GM19452 (cell line): ENCODE results near the gene DHCR7.

Experiments used
- ATAC-seq: cut with Tn5 transposase; IDR thresholded peaks from one replicate; pipeline ENCODE4 v1.9.1; 2021; ENCODE audit not compliant: unreplicated experiment

The DHCR7 gene

DNA sequence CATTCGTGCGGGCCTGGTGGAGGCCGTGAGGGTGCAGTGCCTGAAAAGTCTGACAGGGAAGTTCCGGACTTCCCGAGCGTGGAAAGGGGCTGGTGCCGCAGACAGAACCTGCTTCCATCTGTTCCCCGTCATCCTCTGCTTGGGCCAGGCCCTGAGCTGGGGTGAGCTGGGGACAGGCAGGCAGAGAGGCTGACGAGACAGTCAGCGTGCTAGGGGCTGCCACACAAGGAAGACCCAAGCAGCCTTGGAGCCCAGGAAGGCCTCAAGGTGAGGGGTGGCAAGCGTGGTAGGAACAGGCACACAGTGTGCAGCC lies 30.3 kb upstream of the DHCR7 start:
- ATAC-seq, result no peak

DNA sequence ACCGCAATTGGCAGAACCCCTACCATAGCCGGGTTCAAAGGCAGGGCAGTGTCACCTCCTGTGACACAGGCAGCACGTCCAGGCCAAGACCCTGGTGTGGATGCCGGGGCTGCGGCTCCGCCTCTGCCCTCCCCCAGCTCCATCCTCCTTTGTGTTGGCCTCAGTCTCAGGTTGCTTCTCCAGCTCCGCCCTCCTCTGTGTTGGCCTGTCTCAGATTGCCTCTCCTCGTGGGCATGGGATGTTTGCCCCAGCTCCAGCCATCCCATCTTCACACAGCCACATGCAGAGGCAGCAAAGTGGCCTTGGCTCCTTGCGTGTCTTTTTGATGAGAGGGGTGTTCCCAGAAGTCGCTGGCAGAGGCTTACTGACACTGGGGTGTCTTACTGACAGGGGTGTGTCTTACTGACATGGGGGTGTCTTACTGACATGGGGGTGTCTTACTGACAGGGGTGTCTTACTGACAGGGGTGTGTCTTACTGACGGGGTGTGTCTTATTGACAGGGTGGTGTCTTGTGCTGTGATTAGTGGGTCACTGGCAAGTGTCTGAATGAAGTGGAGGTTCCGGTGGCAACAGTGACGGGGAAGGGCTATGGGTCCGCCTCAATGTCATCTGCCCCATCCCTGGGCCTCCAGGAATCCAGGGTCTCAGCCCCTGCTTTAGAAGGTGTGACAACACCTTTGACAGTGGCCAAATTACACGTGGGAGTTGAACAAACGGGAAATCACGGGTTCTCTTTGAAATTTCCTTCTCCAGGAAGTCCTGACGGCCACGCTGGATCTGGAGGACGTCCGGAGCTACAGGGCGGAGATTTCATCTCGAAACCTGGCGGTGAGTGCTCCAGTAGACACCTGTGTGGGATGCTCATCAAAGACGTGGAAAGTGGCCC lies 29.7 kb upstream of the DHCR7 start:
- ATAC-seq, result no peak

DNA sequence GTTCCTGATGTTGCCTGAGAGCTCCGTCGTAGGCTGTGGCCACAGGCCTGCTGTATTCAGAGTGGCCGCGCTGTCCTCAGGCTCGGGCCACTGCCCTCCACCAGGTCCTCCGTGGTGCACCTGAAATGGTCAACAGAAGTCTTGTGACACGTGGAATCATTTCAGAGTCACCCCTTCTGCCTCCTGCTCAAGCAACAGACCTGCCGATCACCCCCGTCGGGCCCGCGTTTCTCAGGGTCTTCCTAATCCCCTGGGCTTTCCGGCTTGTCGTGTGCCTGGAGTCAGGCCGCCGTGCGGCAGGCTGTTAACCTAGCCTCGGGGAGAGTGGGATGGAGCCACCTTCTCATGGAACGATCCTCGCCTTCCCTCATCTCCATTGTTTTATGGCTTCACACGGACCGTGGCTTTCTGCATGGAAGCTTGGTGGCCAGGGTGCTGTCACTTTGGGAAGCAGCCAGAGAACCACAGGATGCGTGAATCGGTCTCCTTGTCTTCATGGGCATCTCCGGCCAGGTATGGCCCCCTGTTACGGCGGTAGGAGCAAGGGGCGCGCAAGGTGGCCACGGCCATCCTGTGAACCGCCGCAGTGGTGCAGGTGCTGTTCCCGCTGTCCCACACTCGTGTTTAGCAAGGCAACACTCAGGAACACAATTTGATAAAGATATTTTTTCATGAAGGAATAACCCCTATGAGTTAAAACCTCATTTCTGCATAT lies 28.9 kb upstream of the DHCR7 start:
- no peak for ATAC-seq

DNA sequence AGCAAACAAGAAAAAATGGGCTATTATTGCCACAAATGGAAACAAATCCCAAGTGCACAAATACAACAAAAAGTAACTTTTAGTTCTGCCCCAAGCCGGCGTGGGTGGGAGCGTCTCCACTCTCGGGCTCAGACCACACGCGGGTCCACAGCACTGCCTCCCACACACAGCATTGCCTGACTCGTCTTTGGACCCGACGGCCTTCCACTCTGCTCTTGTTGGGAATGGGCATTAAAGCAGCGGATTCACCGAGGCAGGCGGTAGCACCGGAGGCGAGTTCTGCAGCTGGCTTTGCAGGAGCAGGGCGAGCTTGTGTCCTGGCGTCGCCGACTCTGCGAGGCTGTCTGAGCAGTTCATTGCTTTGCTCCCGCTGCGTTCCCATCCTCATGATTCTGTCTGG lies 27.8 kb upstream of the DHCR7 start:
- no peak for ATAC-seq

DNA sequence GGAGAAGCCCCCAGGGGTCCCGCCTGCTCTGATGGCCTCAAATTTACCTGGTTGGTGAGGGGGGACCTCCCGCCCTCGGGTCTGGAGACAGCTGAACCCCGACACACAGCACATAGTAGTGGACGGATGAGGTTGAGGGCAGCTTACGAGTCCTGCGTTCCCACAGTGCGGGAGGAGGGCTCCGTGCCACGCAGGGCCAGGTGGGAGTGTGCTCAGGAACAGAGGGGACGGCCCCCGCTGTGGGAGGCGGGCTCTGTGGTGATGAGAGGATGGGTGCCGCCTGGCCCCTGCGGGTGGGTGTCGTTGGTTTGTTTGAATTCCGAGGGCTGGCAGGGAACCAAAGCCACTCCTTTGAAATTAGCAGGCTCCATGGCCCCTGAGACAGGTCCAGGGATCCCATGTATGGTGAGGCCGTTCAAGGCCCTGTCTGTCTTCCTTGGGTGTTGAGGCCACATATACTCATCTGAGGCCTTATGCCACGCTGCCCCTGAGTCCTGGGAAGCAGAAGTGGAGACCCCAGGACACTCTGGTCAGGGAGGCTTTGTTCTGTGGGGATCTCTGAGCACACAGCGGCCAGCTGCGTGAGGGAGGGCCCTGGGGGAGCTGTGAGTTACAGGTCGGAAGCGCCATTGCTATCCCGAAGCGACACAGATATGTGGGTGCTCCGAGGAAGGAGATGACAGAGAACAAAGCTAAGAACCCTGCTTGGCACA lies 26.7 kb upstream of the DHCR7 start:
- no peak for ATAC-seq

DNA sequence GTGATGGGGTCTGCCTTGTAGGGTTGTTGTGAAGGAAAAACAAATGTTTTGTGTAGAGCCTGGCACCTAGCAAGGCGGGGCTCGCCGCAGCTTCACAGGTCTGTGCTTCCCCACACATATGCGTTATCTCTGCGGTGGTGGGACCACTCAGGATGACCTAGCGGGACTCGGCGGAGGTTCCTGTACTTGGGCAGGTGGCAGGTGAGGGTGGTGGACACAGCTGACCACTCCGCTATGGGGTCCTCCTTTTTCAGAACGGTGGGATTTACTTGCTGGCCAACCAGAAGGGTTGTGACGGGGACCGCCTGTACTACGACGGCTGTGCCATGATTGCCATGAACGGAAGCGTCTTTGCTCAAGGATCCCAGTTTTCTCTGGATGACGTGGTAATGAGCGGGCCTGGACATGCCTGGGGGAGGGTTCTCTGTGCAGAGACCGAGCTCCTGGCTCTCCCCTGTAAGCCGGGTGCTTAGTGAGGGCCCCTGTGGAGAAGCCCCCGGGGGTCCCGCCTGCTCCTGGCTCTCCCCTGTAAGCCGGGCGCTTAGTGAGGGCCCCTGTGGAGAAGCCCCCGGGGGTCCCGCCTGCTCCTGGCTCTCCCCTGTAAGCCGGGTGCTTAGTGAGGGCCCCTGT lies 26.1 kb upstream of the DHCR7 start:
- no peak for ATAC-seq

DNA sequence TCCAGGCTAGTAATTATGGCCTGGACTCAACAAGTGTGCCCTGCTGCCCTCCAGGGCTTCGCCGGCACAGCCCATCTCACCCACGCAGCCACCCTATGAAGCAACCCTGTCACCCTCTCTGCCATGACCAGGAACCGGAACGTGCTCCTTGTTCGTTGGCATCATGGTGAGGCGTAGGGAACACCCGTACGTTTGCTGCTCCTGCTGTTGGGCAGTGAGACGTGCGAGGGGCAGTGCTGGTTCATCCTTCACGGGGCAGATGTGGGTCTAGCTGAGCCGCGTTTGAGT lies 25.5 kb upstream of the DHCR7 start:
- ATAC-seq, result no peak

DNA sequence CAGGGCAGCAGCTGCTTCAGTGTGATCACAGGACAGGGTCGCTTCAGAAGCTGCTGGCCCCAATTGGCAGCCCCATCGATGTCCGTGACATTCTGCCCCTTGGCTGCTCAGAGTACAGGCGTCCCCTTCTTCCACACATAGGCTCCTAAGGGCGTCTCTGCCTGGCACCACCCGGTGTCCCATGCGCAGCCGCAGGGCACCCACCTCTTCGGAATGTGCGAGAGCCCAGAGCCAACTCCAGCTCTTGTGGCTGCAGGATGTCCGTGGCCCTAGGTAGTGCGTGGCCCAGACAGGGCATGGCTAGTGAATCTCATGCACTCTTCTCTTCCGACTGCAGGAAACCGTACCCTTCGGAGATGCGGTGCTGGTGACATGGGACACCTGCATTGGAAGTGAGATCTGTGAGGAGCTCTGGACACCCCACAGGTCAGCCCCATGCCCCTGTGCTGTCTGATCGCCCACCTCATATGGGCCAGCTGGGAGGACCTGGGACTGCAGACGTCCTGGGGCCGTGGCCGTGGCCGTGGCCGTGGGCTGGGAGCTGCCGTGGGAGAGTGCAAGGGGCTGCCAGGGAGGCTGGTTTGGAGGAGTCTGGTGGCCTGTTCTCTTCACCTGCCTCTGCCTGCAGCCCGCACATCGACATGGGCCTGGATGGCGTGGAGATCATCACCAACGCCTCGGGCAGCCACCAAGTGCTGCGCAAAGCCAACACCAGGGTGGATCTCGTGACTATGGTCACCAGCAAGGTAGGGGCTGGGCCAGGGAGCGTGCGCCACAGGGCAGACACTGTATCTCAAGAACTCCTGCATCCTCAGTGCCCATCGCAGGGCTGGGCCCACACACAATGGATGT lies 25.0 kb upstream of the DHCR7 start:
- ATAC-seq, result no peak

DNA sequence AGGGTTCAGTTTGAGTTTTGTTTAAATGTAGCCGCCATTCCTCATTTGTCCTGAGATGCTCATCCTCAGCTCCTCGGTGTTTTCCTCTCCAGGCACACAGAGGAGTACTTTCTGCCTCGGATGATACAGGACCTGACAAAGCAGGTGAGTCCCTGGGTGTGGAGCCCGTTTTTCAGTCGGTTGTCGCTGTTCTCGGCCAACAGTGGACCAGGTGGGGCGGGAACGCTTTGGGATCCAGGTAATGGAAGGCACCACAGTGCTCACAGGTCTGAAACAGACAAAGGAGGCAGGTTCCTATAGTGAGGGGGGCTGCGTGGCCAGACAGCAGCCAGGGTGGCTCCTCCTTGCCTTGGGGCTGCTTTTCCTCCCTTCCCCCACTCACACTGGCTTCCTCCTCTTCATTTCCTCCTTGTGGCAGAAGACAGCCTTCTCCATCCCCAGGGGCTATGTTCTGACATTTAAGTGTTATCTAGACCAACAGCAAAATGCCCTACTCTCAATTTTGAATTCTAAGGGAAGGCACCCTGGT lies 24.2 kb upstream of the DHCR7 start:
- ATAC-seq, result no peak

DNA sequence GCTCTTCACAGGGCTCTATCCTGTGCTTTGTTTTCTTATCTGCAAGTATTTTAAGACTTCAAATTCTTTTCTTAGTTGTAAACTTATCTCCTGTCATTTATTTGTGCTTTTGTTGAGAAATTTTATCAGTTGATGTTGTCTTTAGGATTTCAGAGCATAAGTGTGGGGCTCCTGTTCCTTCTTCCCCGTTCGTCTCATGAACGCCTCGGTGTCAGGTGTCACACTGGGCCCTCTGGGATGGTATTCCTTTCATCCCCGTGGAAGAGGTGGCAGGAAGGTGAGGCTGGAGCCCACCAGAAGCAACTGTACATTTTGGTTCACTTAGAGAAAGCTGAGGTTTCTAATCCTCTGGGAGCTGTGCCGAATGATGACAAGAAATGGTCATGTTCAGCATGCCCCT lies 22.8 kb upstream of the DHCR7 start:
- ATAC-seq, result no peak

DNA sequence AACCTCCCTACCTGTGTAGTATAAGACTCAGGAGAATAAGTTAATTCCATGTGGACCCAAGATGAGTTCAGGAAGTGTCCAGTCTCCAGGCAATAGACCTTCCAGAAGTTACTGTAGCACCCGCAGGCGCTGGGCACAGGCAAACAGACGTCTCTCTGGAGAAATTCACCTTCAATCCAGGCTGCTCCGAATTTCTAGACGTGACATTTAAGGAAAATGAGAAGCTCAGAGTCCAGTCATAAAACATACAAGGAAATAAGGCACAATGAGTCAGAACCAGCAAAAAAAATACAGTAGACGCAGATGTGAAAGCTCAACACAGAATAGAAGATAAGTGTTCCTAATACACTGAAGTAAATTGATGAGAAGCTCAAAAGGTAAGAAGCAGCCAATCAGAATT lies 19.0 kb upstream of the DHCR7 start:
- ATAC-seq, result no peak

DNA sequence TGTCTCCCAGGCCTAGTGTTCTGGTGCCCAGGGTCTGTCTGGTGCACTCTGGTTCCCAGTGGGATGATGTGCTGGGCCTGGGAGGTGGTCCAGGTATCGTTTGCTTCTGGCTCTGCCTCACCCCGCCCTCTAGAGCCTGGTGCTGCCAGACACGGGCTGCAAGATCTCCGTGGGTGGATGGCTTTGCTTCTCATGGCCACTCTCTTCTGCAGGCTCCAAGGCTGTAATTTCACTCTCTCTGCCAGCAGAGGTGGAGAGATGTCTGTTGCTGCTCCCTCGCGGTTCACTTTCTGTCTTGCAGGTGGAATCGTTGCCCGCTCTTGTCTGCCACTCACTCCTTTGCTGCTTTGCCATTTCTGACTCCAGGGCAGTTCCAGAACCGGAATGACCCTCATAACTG lies 18.2 kb upstream of the DHCR7 start:
- no peak for ATAC-seq

DNA sequence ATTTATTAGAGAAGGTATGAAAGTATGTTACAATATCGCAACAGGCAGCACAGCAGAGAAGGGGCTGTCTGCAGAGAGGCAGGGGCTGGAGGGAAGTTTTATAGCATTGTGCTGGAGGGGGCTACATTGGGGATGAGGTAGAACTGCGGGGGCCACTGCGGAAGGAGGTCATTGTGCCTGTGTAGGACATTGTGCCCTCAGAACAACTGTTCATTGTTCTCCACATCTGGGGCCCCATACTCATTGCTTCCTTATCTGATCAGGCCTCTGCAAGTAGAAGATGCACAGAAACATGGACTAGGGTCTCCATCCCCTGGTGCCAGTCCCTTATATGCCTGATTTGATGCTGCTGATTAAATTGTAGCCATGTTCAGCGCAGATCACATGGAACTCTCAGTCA lies 16.9 kb upstream of the DHCR7 start:
- no peak for ATAC-seq

DNA sequence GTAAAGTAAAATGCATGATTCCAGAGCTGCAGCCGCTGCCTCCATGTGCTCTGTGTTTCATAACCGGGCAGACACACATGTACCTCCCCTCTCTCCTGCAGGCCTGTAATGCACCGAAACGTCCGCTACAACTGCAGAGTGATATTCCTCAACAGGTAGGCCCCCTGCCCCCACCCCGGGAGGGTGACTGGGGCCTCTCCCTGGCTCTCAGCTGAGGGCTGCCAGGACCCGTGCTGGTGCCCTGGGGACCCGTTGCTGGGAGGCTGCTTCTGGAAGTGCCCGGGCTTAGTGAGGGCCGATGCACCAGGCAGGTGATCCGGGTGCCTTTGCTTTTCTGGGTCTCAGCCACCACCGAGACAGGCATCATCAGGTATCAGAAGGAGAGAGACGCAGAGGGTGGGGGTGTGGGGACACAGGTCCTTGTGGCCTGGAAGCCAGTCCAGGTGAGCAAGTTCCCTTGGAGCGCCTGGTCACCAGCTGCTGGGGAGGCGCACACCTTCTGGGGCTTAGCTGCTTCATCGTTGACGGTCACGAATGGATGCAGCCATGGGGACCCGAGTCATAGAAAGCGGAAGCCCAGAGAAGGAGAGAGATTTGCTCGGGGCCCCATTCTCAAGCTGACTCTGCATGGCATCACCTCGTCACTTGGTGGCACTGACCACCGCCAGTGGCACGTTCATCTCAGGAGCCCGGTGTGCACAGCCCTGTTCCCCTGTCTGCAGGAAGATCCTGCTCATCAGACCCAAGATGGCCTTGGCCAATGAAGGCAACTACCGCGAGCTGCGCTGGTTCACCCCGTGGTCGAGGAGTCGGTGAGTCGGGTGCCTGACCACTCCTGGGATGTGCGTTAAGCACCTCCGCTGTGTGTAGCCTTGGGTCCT lies 15.4 kb upstream of the DHCR7 start:
- ATAC-seq, result no peak

DNA sequence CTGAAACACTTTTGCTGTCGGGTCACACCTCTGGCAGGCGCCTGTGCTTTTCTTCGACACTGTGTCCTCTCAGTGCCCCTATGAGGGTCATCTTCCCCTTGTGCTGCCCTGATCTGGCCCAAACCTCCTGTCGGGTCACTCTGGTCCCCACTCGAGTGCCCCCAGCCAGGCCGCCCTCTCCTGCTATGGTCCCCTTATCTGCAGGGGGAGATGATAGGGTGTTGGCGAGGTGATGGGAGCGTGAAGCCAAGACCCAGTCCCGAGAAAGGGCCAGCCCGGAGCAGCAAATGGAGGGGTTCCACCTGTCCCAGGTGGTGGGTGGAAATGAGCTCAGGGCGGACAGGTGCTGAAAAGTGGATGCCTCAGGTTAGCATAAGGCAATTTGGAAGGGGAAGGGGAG lies 14.5 kb upstream of the DHCR7 start:
- ATAC-seq, result no peak

DNA sequence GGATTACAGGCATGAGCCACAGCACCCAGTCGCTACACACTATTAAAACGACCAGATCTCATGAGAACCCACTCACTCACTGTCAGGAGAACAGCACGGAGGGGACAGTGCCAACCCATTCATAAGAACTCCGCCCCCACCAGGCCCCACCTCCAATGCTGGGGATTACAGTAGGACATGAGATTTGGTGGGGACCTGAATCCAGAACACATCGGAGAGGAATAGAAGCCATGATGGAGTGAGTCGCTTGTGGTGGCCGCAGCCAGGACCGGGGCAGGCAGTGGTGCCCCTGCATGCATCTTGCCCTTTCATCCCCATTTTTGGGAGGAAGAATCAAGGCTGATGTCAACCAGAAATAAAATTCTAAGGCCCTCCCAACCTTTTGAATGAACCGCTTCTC lies 13.5 kb upstream of the DHCR7 start:
- ATAC-seq, result no peak

DNA sequence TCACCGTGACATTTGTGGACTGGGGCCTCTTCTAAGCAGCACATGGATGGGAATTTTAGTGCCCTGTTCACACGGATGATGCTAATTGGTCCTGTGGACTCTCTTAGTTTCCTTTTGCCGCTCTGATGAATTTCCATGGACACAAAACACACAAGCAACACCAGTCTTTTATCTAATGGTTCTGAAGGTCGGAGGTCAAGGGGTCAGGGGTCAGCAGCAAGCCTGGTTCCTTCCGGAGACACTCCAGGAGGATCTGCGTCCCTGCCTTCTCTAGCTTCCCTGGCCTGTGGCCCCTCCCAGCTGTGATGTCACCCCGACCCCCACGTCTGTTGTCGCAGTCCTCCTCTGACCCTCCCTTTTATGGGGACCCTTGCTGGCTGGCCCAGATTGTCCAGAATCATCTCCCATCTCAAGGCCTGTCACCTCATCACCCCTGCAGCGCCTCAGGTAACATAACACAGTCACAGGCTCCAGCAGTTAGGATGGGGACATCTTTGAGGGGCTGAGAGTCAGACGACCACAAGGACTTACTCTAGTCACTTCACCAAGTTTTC lies 11.7 kb upstream of the DHCR7 start:
- no peak for ATAC-seq

DNA sequence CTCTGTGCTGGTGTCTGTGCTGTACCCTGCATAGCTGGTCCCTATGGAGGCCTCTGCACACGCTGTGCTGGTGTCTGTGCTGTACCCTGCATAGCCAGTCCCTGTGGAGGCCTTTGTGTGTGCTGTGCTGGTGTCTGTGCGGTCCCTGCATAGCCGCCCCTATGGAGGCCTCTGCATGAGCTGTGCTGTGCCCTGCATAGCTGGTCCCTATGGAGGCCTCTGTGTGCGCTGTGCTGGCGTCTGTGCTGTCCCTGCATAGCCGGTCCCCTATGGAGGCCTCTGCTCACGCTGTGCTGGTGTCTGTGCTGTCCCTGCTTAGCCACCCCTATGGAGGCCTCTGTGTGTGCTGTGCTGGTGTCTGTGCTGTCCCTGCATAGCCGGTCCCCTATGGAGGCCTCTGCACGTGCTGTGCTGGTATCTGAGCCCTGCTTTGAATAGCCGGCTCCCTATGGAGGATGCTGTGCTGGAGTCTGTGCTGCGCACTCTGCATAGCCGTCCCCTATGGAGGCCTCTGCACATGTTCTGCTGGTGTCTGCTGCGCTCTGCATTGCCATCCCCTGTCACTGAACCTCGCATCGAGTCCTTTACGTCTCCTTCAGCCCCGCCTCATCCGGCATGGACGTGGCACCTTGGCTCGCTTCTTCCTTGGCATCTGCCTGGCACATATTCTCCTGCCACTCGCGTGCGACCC lies 11.0 kb upstream of the DHCR7 start:
- no peak for ATAC-seq
